ENCODE results near the gene HRK. TPM values are rescaled to one million over a fixed set of nuclear protein-coding genes. Genes with fewer than 3 reads are reported as not detected.

Gene HRK
- total RNA-seq, 1 experiment from 2014 or later: 0.55 TPM

DNA sequence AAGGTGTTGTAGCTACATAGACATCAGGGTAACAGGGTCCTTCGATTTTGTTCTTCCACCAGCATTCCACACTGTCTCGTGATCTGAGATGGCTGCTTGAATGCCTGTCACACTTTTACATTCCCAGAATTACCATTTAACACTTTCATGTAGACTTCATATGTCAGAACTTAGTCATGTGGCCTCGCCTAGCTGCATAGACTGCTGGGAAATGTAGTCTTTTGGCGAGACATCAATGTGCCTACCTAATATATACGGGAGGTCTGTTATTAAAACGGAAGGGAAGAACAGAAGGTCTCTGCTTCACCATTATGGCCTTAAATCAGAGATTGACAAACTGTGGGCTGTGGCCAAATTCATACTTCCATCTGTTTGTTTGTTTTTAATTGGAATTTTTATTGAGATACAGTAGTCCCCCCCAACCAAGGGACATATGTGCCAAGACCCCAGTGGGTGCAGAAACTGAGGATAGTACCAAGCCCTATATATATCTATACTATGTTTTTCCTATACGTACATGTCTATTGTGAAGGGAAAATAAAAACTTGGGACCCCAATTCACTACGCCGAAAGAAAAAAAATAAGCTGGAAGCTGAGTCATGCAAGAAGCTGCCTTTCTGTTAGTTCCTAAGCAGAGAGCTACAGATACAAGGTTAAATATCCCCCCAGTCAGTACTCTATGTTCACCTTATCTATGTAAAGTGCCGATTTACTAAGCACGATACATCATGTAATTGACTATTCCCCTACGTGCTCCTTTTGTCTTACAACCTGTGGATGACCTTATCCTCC lies 11.3 kb upstream of the HRK start:
- H3K27ac ChIP-seq: no peak overlapping the region
- ChIA-PET CTCF (interaction anchor here (0.6 kb wide), 1 partner anchor 159 kb away, joined by 6 read pairs; no protein-coding TSS in a partner anchor), POLR2A (ENCODE audit: unreplicated experiment) (interaction anchor here (0.7 kb wide), 1 partner anchor 13 kb away, joined by 4 read pairs; no protein-coding TSS in a partner anchor)
- no peak for DNase-seq
- peaks cover 10% of the 10 kb centered on the region; the same call in 1 of the 2 replicates for H3F3A ChIP-seq (ENCODE audit: insufficient read depth, low read depth)
- no peaks in the 10 kb centered on the region for H4K20me1 ChIP-seq (ENCODE audit: insufficient read depth)
- no peaks in the 10 kb centered on the region for H3K9me2 ChIP-seq (ENCODE audit: insufficient read depth)
- no peaks in the 10 kb centered on the region for H3K79me2 ChIP-seq (ENCODE audit: low read depth)
- no peaks in the 10 kb centered on the region for H3K9me3 ChIP-seq (ENCODE audit: insufficient read depth, low read depth)
- no peak overlapping the region for H3K4me2 ChIP-seq
- no peak overlapping the region for H3K4me3 ChIP-seq
- H3K36me3 ChIP-seq (ENCODE audit: low read depth): no peaks in the 10 kb centered on the region
- TF ChIP-seq CTCF (conservative IDR thresholded peaks at IDR 0.05): no peak
- TF ChIP-seq EZH2 (IDR thresholded peaks at IDR 0.05; ENCODE audit: low read depth): no peak
- H3K4me1 ChIP-seq (replicated peaks; ENCODE audit: insufficient read depth): peaks cover 8% of the 10 kb centered on the region; the same call in 1 of the 2 replicates
- no TSS peak for BruUV-seq (replicated peaks)
- intact Hi-C loops (cut with micrococcal nuclease; ENCODE audit: unreplicated experiment): no loop called here
- H2AFZ ChIP-seq: no peak overlapping the region
- H3K27me3 ChIP-seq (ENCODE audit: insufficient read depth, low read depth): no peaks in the 10 kb centered on the region

DNA sequence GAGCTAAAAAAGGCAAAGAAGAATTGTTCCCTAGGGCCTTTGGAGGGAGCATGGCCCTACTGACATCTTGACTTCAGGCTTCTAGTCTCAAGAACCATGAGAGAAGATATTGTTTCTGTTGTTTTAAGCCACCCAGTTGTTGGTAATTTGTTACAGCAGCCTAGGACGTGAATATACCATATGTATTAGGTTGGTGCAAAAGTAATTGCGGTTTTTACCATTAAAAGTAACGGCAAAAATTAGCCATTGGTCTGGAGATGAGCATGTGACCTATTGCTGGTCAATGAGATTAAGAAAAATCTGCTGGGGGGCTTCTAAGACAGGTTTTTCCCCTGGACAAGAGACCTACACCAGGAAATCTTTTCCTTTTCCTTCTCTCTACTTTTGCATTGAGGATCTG lies 9.8 kb upstream of the HRK start:
- Histone ChIP-seq H3K36me3 (ENCODE audit: low read depth) (no peaks in the 10 kb centered on the region), H4K20me1 (ENCODE audit: insufficient read depth) (no peaks in the 10 kb centered on the region), H3K4me2 (no peak overlapping the region), H3K9me2 (ENCODE audit: insufficient read depth) (no peaks in the 10 kb centered on the region), H3K4me1 (replicated peaks; ENCODE audit: insufficient read depth) (peaks cover 4% of the 10 kb centered on the region; the same call in 1 of the 2 replicates), H3K4me3 (no peak overlapping the region), H3K27ac (no peak overlapping the region), H2AFZ (no peak overlapping the region), H3F3A (ENCODE audit: insufficient read depth, low read depth) (peaks cover 3% of the 10 kb centered on the region; the same call in 1 of the 2 replicates), H3K27me3 (ENCODE audit: insufficient read depth, low read depth) (no peaks in the 10 kb centered on the region), H3K79me2 (ENCODE audit: low read depth) (no peaks in the 10 kb centered on the region), H3K9me3 (ENCODE audit: insufficient read depth, low read depth) (no peaks in the 10 kb centered on the region)
- intact Hi-C loops (cut with micrococcal nuclease; ENCODE audit: unreplicated experiment): no loop called here
- POLR2A ChIA-PET (ENCODE audit: unreplicated experiment): no interaction called here
- DNase-seq: no peak
- TF ChIP-seq EZH2 (IDR thresholded peaks at IDR 0.05; ENCODE audit: low read depth): no peak
- no peak for TF ChIP-seq CTCF (conservative IDR thresholded peaks at IDR 0.05)
- BruUV-seq (replicated peaks): no TSS peak
- CTCF ChIA-PET: no interaction called here

GRCh38 chr12:116890330-116890729 lies 9.1 kb upstream of the HRK start:
- Histone ChIP-seq H3K27ac (no peak overlapping the region), H2AFZ (no peak overlapping the region), H3K79me2 (ENCODE audit: low read depth) (no peaks in the 10 kb centered on the region), H3K4me2 (no peak overlapping the region), H4K20me1 (ENCODE audit: insufficient read depth) (no peaks in the 10 kb centered on the region), H3K27me3 (ENCODE audit: insufficient read depth, low read depth) (no peaks in the 10 kb centered on the region), H3K4me1 (replicated peaks; ENCODE audit: insufficient read depth) (0 out of 2 replicates have a peak, but pooled peaks cover 3% of the 10 kb centered on the region), H3K4me3 (no peak overlapping the region), H3K9me2 (ENCODE audit: insufficient read depth) (no peaks in the 10 kb centered on the region), H3K36me3 (ENCODE audit: low read depth) (no peaks in the 10 kb centered on the region), H3F3A (ENCODE audit: insufficient read depth, low read depth) (peaks cover 3% of the 10 kb centered on the region; the same call in 1 of the 2 replicates), H3K9me3 (ENCODE audit: insufficient read depth, low read depth) (no peaks in the 10 kb centered on the region)
- POLR2A ChIA-PET (ENCODE audit: unreplicated experiment): no interaction called here
- TF ChIP-seq EZH2 (IDR thresholded peaks at IDR 0.05; ENCODE audit: low read depth) (no peak), CTCF (conservative IDR thresholded peaks at IDR 0.05) (no peak)
- DNase-seq: no peak
- intact Hi-C loops (cut with micrococcal nuclease; ENCODE audit: unreplicated experiment): no loop called here
- BruUV-seq (replicated peaks): no TSS peak
- CTCF ChIA-PET: no interaction called here

Measured in PC-9 (cell line).